Measurements from ENCODE around the gene ROPN1L.

Gene ROPN1L

DNA sequence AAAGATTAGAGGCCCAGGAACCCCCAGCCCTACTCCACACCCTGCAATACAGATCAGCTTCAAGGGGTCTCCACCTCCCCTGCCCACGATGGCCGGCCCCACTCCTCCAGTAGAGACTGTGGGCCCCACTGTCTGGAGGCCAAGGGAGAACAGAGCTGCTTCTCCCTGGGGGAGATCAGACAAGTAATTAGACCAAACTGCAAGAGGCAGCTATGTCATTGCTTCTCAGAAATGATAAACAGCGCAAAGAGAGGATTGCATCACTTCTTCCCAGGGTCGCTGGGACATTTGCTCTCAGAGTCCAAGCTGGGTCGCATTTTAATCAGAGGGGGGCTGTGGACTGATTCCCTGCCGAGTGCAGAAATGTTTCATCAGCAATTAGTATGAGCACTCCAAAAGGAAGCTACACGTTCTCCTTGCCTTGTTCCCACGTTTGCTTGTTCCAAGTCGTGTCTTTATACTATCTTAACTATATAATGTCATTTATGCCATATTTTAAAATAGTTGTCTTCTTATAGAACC is 59.9 kb downstream of the ROPN1L start:
- Histone ChIP-seq H3K9me3 (ENCODE audit: control insufficient read depth, insufficient read depth, low read length) (no peaks in the 10 kb centered on the region), H3F3A (ENCODE audit: control insufficient read depth, insufficient read depth) (peaks cover 6% of the 10 kb centered on the region), H3K9me2 (replicated peaks; ENCODE audit: control insufficient read depth, low read length) (no peaks in the 10 kb centered on the region), H3K4me2 (ENCODE audit: low read length) (no peak overlapping the region), H3K36me3 (ENCODE audit: control insufficient read depth, low read length) (no peaks in the 10 kb centered on the region), H3K79me2 (ENCODE audit: control insufficient read depth, low read length) (no peaks in the 10 kb centered on the region), H3K4me1 (ENCODE audit: control insufficient read depth, low read length) (peaks cover 31% of the 10 kb centered on the region), H3K4me3 (ENCODE audit: low read length) (no peak overlapping the region), H3K27me3 (ENCODE audit: control insufficient read depth, low read length) (no peaks in the 10 kb centered on the region), H3K27ac (ENCODE audit: low read depth, low read length) (no peak overlapping the region), H4K20me1 (ENCODE audit: control insufficient read depth, insufficient read depth, low read depth, low read length) (no peaks in the 10 kb centered on the region)
- no peak for TF ChIP-seq EZH2phosphoT487 (IDR thresholded peaks at IDR 0.05; ENCODE audit: borderline replicate concordance, low read length)
- TF ChIP-seq CTCF (IDR thresholded peaks at IDR 0.05; ENCODE audit: low read depth, low read length, poor library complexity, severe bottlenecking), result no peak

GRCh38 chr5:10502130-10502529 is 60.5 kb downstream of the ROPN1L start:
- H3K79me2 ChIP-seq (ENCODE audit: control insufficient read depth, low read length), result no peaks in the 10 kb centered on the region
- H3K4me2 ChIP-seq (ENCODE audit: low read length), result no peak overlapping the region
- no peaks in the 10 kb centered on the region for H4K20me1 ChIP-seq (ENCODE audit: control insufficient read depth, insufficient read depth, low read depth, low read length)
- H3K9me2 ChIP-seq (replicated peaks; ENCODE audit: control insufficient read depth, low read length), result no peaks in the 10 kb centered on the region
- no peak for TF ChIP-seq EZH2phosphoT487 (IDR thresholded peaks at IDR 0.05; ENCODE audit: borderline replicate concordance, low read length)
- TF ChIP-seq CTCF (IDR thresholded peaks at IDR 0.05; ENCODE audit: low read depth, low read length, poor library complexity, severe bottlenecking), result no peak
- H3K9me3 ChIP-seq (ENCODE audit: control insufficient read depth, insufficient read depth, low read length), result no peaks in the 10 kb centered on the region
- H3K4me1 ChIP-seq (ENCODE audit: control insufficient read depth, low read length), result peaks cover 31% of the 10 kb centered on the region
- H3K36me3 ChIP-seq (ENCODE audit: control insufficient read depth, low read length), result no peaks in the 10 kb centered on the region
- H3K4me3 ChIP-seq (ENCODE audit: low read length), result no peak overlapping the region
- H3K27me3 ChIP-seq (ENCODE audit: control insufficient read depth, low read length), result no peaks in the 10 kb centered on the region
- peaks cover 6% of the 10 kb centered on the region for H3F3A ChIP-seq (ENCODE audit: control insufficient read depth, insufficient read depth)
- H3K27ac ChIP-seq (ENCODE audit: low read depth, low read length), result no peak overlapping the region

DNA sequence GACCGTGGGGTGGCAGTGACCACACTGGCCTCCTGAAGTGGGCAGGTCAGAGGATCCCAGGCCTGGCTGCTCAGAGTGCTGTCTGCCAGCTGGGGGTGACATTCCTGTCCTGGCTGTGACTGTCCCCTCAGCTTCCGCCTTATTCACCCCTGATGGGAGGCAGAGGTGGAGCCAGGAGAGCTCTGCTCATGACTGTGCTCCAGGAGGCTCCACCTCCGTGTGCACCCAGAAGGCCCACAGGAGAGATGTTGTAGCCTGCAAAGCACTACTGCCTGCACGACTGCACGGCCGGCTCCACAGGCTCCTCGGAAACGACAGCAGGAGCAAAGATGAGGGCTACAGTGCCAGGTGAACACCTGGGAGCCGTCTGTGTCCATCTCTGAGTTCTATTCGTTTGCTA is 60.9 kb downstream of the ROPN1L start:
- Histone ChIP-seq H3K9me3 (ENCODE audit: control insufficient read depth, insufficient read depth, low read length) (no peaks in the 10 kb centered on the region), H3K36me3 (ENCODE audit: control insufficient read depth, low read length) (no peaks in the 10 kb centered on the region), H3K79me2 (ENCODE audit: control insufficient read depth, low read length) (no peaks in the 10 kb centered on the region), H3F3A (ENCODE audit: control insufficient read depth, insufficient read depth) (peaks cover 6% of the 10 kb centered on the region), H3K4me1 (ENCODE audit: control insufficient read depth, low read length) (peaks cover 31% of the 10 kb centered on the region), H3K9me2 (replicated peaks; ENCODE audit: control insufficient read depth, low read length) (no peaks in the 10 kb centered on the region), H3K27ac (ENCODE audit: low read depth, low read length) (no peak overlapping the region), H3K27me3 (ENCODE audit: control insufficient read depth, low read length) (no peaks in the 10 kb centered on the region), H3K4me2 (ENCODE audit: low read length) (no peak overlapping the region), H3K4me3 (ENCODE audit: low read length) (no peak overlapping the region), H4K20me1 (ENCODE audit: control insufficient read depth, insufficient read depth, low read depth, low read length) (no peaks in the 10 kb centered on the region)
- TF ChIP-seq EZH2phosphoT487 (IDR thresholded peaks at IDR 0.05; ENCODE audit: borderline replicate concordance, low read length), result no peak

- H3K36me3 ChIP-seq (ENCODE audit: control insufficient read depth, low read length), result no peaks in the 10 kb centered on the region
- no peaks in the 10 kb centered on the region for H3K9me3 ChIP-seq (ENCODE audit: control insufficient read depth, insufficient read depth, low read length)
- H3K79me2 ChIP-seq (ENCODE audit: control insufficient read depth, low read length), result no peaks in the 10 kb centered on the region
- H3K27ac ChIP-seq (ENCODE audit: low read depth, low read length), result no peak overlapping the region
- H4K20me1 ChIP-seq (ENCODE audit: control insufficient read depth, insufficient read depth, low read depth, low read length), result no peaks in the 10 kb centered on the region
- no peaks in the 10 kb centered on the region for H3K27me3 ChIP-seq (ENCODE audit: control insufficient read depth, low read length)
- H3K4me3 ChIP-seq (ENCODE audit: low read length), result no peak overlapping the region
- H3F3A ChIP-seq (ENCODE audit: control insufficient read depth, insufficient read depth), result peaks cover 6% of the 10 kb centered on the region
- TF ChIP-seq EZH2phosphoT487 (IDR thresholded peaks at IDR 0.05; ENCODE audit: borderline replicate concordance, low read length) (no peak), CTCF (IDR thresholded peaks at IDR 0.05; ENCODE audit: low read depth, low read length, poor library complexity, severe bottlenecking) (no peak)
- peaks cover 29% of the 10 kb centered on the region for H3K4me1 ChIP-seq (ENCODE audit: control insufficient read depth, low read length)
- no peaks in the 10 kb centered on the region for H3K9me2 ChIP-seq (replicated peaks; ENCODE audit: control insufficient read depth, low read length)
- H3K4me2 ChIP-seq (ENCODE audit: low read length), result no peak overlapping the region
Observed at GRCh38 chr5:10503321-10503720, 61.6 kb downstream of the ROPN1L start.
